ENCODE measurements around the gene RNF123.

RNF123 gene

DNA sequence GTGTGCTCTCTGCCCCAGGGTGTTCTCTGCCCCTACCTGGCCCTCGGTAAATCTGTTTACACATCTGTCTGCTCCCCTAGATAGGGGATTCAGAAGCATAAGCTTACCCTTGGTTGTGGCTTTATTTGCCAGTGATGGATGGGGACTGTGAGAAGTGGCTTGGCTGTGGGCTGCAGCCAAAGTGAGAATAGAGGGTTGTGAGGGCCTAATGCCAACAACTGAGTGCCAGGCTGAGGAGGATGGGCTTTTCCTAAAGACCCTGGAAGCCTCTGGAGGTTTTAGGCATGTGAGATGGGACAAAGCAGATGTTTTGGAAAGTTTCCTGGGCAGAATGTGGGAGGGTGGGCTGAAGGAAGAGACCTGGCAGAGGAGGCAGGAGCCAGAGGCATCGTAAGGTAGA is 30.6 kb upstream of the RNF123 start:
- no peak for DNase-seq (ENCODE audit: low read depth)

DNA sequence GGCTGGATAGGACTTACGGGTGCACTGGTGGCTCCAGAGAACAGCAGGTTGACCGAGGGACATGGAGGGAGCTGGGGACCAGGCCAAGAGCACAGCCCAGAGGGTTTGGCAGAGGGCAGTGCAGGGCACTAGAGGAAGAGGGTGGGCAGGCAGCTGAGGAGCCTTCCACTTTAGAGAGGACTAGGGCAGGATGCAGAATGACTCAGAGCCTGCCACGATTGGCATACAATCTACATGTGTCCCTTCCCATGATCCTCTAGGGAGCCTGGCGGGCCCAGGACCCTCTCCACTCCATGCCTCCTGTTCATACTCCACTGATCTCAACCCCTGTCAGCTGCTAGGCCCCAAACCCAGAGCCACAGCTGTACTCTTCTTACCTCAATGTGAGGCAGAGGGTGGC is 29.6 kb upstream of the RNF123 start:
- no peak for DNase-seq (ENCODE audit: low read depth)

DNA sequence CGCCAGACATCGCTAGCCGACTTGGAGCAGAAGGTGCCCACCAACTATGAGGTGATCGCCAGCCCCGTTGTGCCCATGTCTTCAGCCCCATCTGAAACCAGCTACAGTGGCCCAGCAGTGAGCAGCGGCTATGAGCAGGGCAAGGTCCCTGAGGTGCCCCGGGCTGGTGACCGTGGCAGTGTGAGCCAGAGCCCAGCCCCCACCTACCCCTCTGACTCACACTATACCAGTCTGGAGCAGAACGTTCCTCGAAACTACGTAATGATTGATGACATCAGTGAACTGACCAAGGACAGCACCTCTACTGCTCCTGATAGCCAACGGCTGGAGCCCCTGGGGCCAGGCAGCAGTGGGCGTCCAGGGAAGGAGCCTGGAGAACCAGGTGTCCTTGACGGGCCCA is 28.1 kb upstream of the RNF123 start:
- DNase-seq (ENCODE audit: low read depth) = peak; percentile 56

DNA sequence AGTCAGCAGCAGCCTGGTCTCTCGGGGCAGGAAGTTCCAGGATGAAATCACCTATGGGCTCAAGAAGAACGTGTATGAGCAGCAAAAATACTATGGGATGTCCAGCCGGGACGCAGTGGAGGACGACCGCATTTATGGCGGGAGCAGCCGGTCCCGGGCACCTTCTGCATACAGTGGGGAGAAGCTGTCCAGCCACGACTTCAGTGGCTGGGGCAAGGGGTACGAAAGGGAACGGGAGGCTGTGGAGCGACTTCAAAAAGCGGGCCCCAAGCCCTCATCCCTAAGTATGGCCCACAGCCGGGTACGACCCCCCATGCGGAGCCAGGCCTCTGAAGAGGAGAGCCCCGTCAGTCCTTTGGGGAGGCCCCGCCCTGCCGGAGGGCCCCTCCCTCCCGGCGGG is 27.3 kb upstream of the RNF123 start:
- DNase-seq (ENCODE audit: low read depth) = no peak

DNA sequence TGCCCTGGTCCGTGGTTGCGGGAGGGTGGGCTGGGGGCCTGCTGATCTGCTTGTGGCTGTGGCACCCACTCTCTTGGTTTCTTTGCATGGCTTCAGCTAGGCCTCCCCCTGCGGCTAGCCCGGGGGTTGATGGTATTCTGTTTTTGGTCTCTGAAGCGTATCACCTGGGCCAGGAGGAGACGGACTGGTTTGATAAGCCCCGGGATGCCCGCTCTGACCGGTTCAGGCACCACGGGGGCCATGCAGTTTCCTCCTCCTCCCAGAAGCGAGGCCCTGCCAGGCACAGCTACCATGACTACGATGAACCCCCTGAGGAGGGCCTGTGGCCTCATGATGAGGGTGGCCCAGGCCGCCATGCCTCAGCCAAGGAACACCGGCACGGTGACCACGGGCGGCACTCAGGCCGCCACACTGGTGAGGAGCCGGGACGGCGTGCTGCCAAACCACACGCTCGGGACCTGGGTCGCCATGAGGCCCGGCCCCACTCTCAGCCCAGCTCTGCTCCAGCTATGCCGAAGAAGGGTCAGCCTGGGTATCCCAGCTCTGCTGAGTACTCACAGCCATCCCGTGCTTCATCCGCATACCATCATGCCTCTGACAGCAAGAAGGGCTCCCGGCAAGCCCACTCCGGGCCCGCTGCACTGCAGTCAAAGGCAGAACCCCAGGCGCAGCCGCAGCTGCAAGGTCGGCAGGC is 26.5 kb upstream of the RNF123 start:
- no peak for DNase-seq (ENCODE audit: low read depth)

DNA sequence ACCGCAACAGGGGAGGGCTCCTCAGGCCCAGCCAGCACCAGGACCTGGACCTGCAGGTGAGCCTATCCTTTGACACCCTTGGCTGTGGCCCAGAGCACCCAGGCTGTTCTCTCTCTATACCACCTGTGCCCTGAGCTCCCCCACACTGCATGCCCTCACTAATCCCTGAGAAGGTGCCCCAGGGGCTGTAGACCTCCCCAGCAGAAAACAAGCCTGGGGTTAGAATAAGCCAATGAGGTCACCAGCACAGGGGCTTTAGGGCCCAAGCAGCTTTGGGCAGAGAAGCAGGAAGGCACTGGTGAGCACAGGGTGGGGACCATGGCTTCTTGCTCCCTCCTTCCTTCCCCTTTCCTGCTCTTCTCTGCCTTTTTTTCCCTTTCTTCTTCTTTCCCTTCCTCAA is 25.5 kb upstream of the RNF123 start:
- DNase-seq (ENCODE audit: low read depth) = no peak

DNA sequence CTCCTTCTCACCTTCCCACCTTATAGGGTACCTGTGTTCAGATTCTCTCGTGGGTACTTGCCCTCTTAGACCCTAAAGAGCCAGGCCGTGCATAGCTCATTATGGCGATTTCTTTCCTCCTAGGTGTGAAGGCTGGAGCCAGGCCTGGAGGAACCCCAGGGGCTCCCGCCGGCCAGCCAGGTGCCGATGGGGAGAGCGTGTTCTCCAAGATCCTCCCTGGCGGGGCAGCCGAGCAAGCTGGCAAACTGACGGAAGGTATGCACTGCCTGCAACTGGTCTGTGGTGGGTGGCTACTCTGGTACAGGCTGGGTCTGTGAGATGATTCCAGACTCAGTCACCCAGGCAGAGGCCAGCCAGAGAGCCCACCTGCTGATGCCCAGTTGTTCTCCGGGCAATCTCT is 25.1 kb upstream of the RNF123 start:
- DNase-seq (ENCODE audit: low read depth) = no peak

DNA sequence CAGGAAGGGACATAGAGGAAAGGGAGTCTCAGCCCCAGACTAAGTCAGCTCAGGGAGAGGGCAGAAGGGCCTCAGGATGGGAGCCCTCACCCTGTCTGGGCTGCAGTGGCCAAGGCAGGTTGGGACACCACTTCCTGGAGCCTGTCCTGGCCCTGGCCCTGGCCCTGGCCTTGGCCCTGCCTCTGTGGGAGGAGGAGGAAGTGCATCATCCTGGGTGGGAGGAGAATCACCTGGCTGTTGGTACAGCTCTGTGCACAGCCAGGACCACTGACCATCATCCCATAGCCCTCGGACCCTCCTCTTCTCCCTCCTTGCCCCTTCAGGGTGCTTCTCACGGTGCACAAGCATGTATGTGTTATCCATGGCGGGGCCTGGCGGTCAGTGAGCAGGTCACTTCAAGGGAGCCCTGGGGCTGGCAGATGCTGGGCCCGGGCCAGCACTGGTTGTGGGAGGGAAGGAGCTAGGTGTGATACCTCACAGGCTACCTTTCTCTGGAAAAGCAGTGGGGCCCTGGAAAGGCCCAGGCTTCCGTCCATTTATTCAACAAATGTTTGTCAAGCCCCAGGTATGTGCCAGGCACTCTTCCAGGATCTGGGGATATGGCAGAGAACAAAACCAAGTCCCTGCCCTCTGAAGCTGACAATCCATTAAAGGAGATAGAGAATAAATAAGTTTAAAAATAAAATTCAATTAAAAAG is 23.4 kb upstream of the RNF123 start:
- no peak for DNase-seq (ENCODE audit: low read depth)

DNA sequence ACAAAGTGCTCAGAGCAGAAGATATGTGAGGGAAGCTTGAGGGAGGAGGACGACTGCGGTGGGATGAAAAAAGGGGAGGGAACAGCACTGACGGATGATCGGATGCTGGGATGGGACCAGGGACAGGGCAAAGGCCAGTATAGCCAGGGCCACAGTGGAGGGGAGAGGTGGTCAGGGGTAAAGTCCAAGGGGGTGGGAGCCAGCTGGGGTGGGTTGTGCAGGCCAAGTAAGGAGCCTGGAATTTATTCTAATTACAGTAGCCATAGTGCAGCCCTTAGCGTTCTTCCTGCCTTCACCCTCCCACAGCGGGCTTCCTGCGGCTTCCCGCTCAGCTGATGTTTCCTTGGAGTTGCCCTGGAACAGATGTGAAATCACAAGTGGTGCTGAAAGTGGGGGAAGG is 22.8 kb upstream of the RNF123 start:
- DNase-seq (ENCODE audit: low read depth) = no peak

DNA sequence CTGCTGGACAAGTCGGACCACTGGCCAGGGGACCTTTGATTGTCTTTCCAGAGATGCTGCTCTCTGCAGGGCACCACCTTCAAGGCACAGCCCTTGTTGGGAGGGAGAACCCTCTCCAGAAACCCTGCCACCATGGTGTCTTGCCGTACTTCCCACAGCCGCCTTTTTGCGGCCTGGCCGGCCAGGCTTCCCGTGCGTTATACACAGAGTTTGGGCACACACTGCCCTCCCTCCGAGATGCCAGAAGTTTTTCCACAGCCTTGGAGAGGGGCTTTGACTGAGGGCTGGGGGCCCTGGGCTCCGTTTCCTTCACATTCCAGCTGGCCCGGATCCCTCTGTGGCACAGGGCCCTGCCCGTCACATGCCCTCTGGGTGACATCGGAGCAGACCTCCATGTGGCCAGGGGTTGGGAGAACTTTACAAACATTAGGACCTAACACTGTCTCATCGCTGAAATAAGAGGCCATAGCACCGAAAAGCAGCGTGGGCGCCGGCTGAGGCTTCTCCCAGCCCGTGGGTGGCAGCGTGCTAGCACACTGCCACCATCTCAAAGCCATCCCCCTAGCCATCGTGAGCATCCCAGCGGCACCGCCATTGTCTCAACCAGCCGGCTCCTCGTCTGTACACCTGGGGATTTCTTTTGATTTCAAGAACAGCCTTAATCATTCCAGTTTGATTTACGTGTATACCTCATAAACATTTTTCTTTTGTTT is 21.5 kb upstream of the RNF123 start:
- no peak for DNase-seq (ENCODE audit: low read depth)

DNA sequence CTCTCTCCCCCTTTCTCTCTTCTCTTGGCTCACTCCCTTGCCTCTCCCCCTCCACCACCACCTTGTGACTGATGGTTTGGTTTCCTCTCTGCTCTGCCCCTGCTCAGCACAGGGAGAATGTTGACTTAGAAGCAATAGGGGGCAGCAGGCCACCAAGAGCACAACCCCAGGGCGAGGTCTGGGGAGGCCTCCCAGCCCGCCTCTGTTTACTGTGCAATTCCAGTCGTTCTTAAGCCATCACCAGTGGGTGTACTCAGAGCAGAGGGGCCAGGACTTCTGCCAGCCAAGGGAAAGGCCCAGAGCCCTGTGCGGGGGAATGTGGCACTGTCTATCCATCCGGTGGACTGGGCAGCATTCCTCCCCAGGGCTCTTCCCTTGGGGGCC is 21.0 kb upstream of the RNF123 start:
- peak; percentile 16 for DNase-seq (ENCODE audit: low read depth)

DNA sequence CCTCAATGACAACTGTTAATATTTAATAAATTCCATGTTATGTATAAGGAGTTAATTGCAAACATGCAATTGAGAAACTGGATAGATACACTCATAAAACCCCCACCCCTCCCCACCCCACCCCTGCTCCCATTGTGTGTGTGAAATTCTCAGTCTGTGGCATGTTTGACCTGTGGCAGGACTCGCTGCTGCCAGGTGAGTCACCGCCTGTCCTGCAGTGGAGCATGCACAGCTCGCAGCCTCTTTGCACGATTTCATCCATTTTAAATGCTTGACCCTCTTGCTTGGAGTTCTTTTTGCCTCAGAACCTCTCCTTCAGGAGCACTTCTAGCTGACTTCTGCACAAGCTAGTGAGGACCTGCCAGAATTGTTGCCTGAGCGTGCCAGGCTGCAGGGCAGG is 20.5 kb upstream of the RNF123 start:
- peak; percentile 20 for DNase-seq (ENCODE audit: low read depth)

DNA sequence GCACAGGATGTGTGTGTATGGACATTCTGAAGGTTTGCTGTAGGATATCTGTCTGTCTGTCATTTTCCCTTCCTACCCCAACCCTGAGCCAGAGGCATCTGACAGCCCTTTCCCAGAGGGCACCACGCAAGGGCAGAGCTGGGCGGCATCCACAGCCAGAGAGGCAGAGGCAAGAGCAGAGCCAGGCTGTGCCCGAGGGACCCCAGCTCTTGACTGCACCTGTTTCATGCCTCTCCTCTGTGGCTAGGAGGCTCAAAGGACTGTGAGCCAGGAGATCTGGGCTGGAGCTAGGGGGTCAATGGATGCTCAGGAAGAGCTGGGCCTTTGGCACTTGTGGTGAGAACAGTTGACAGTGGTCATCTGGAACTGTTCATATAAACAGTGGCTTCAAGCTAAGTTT is 20.0 kb upstream of the RNF123 start:
- DNase-seq (ENCODE audit: low read depth) = no peak

DNA sequence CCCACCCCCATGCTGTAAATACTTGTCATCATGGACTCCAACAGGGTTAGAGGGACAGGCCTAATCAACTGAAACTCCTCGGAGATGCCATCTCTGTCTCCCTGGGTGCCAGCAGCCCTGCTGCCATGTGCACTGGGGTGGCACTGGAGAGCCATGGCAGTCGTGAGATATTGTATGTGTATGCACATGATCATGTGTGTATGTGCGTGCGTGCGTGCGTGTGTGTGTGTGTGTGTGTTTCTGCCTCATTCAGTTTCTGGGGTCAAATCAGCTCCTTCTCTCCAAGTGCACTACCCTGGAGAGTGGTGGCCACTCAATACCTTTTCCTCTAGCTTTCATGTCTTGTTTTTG is 18.4 kb upstream of the RNF123 start:
- DNase-seq (ENCODE audit: low read depth) = no peak

DNA sequence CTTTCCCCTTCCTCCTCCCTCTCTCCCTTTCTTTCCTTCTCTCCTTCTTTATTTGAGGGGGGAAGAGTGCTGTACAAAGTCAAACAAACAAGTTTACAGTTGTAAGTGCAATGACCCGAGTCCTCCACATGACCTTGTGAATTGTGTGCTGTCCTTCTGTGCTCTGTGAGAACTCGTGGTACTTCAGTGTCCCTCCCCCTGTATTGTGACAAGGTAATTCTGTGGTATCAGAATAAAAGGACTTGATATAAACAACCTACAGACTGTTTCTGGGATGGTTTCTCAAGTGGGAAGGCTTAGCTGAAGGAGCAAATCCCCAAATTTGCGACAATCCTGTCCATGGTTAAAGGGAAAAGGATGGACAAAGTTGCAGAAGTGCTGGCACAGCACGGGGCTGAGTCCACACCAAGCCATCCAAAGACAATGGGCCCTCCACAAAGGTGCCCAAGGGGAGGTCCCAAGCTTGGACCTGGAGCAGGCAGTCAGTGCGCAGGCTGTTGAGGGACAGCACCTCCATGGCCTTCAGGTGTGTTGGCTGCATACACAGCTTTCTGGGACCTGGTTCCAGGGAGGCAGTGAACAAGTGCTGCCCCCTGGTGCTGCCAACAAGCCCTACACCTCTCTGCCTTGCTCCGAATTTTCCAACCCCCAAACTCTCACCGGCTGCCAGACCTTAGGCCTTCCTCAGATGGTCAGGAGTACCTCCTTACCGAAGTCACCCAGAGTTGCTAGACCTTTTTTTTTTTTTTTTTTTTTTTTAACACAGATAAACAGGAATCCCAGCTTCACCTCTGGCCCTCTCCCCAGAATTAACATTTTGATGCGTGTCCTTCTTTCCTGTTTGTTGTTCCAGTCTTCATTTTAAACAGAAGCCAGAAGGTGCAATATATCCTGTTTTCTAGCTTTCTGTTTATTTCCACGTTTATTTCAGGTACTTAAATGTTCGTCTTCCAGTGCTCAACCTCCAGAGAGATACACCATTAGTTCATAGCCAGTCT is 17.8 kb upstream of the RNF123 start:
- DNase-seq (ENCODE audit: low read depth) = peak; percentile 48

DNA sequence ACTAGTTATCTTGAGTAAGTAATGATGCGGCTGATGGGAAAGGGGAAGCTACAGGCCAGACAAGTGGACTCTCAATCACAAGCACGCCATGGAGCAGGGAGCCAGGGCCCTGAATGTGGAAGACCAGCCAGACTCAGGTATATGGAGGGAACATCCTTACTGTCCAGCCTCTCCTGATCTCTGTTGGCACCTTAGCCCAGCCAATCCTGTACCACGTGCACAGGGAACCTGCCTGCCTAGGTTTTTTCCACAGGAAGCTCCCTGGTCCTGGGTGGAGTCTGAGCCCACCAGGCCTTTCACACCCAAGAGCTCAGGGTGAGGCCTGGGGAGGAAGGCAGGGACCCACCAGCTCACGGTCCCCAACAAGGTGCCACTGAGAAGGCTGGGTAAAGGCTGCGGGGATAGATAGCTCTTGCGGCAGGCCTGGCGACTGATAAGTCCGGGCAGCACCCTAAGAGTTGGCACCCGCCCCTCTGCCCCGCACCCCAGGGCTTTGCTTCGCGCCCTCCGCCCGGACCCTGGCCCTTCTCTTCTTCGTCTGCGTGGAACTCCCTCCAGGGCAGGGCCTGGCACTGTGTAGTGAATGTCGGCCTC is 16.1 kb upstream of the RNF123 start:
- DNase-seq (ENCODE audit: low read depth) = no peak

DNA sequence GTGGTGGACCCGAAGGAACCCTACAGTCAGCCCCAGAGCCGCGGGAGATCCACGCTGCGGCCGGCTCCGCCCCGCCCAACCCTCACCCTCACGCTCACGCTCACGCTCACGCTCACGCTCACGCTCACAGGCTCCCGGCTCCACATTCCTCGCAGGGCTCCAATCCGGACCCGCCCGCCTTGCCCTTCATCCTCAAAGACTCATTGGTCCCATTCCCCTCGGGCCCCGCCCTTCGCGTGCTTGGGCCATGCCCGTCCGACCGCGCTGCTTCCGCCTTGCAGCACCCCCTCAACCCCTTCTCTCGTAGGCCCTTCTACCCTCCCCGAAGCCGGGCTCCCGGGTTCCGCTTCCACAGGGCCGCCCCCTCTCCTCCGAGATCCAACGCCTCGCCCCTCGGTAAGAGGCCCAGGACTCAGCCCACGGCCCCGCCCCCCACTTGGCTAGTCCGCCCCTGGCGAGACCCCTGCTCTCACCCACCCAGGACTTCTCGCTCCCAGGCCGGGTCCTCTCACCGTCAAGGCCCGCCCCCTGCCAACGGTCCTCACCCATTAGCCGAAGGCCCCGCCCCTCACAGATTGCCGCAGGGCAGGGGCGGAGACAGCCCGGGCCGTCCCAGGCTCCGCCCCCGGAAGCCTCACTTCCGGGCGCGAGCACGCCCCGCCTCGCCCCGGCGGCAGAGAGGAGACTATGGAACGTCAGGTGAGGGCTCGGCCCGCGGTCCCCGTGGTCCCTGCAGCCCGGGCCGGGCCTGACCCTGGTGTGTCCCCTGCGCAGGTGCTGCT is 15.5 kb upstream of the RNF123 start, which contains the start of gene APEH:
APEH (plus strand) TSS at position 637 of the 782 bp plus-strand sequence; CDS start at position 688, 51 bp downstream.
- peak; percentile 98 for DNase-seq (ENCODE audit: low read depth)

DNA sequence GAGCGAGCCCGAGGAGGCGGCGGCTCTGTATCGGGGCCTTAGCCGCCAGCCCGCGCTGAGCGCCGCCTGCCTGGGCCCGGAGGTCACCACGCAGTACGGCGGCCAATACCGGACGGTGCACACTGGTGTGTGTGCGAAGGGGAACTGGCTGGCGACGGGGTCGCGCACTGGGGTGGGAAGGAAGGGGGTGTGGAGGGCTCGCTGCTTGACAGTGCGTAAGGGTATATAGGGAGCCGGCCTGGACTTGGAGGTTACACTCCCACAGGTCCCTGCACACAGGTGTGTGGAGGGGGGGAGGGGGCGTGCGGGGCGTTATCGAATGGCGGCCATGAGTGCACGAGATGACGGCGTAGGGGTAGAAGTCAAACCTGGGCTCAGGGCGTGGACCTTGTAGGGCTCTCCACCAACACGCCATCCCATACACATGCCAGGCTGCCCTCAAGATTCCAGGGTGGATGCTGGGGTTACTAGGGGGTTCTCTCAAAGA is 14.8 kb upstream of the RNF123 start:
- DNase-seq (ENCODE audit: low read depth) = no peak

DNA sequence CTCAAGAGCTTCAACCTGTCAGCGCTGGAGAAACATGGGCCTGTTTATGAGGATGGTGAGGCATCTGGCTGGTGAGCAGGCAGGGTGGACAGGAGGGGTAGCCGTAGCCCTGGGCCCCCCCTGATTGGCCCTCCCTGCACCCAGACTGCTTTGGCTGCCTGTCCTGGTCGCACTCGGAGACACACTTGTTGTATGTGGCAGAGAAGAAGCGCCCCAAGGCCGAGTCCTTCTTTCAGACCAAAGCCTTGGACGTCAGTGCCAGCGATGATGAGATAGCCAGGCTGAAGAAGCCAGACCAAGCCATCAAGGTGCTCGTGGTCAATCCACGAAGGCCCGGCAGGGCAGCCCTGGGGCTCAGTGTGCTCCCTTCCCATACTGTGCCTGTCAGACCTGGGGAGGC is 13.4 kb upstream of the RNF123 start:
- no peak for DNase-seq (ENCODE audit: low read depth)

DNA sequence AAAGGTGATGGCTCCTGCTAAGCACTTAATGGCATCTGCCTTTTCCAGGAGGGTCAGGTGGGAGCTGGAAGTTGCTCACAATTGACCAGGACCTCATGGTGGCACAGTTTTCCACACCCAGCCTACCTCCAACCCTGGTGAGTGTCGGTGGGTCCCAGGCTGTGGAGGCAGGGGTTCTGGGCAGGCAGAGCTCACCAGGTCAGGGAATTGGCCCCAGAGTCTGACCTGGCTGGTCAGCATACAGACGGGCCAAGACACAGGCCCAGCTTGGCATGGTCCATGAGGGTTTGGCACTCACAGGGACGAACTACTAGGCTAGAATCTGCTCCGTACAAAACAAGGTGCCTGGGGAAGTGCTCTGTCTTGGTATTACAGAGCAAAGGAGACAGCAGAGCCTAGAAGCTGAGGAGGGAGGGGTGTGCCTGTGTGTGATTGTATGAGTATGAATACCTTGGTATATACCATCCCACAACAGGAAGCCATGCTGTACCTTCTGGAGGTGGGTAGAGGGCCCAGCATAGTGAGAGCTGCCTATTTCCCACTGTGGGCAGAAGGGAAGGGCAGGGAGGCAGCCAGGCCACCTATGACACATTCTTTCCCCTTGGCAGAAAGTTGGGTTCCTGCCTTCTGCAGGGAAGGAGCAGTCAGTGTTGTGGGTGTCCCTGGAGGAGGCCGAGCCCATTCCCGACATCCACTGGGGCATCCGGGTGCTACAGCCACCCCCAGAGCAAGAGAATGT is 8.7 kb upstream of the RNF123 start:
- DNase-seq (ENCODE audit: low read depth) = no peak
